ENCODE data around the gene TAT.
"Not testable (repeated sequence)": the region's sequence is repeated elsewhere in the genome, so short reads cannot be mapped to it uniquely, and the experiment has no call there.

The TAT gene

DNA sequence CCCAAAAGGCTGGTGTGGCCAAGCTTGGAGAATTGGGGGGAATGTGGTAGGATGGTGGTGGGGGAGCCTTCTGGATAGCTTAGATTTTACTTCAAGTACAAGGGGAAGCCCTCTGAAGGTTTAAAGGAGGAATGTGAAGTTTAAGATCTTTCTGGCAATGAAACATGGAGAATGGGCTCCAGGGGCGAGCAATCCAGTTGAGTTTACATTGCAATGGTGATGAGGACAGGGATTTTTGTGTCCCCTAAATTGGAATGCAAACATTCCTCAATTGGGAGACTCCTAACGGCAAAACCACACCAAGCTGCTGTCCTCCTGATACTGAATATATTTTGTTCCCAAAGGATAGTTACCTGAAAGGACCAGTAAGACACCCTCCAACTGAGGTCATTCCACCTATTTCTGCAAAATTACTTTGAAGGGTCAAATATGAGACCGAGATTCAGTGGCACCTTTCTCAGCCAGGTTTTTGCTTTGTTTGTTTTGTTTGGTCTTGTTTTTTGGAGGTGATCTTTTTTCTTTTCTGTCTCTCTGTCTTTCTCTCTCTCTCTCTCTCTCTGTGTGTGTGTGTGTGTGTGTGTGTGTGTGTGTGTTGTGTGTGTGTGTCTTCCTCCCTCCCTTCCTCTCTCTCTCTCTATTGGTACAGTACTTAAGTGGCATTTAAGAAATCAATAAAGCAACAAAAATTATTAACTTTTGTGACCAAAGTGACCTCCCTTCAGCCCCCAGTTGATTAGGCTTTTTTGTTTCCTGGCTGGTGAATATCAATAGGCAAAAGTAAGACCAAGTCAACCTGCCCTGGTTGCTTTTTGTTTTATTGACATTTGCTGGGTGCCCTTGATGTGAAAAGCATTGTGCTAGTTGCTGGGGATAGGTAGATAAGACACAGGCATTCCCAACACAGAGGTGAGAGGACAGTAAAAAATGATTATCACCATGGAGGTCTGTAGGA, 16.4 kb upstream of the TAT start:
- H3K4me3 ChIP-seq: no peak overlapping the region
- H3K27ac ChIP-seq: no peak overlapping the region
- DNase-seq (ENCODE audit: low spot score): no peak
- TF ChIP-seq, protein P1, sequence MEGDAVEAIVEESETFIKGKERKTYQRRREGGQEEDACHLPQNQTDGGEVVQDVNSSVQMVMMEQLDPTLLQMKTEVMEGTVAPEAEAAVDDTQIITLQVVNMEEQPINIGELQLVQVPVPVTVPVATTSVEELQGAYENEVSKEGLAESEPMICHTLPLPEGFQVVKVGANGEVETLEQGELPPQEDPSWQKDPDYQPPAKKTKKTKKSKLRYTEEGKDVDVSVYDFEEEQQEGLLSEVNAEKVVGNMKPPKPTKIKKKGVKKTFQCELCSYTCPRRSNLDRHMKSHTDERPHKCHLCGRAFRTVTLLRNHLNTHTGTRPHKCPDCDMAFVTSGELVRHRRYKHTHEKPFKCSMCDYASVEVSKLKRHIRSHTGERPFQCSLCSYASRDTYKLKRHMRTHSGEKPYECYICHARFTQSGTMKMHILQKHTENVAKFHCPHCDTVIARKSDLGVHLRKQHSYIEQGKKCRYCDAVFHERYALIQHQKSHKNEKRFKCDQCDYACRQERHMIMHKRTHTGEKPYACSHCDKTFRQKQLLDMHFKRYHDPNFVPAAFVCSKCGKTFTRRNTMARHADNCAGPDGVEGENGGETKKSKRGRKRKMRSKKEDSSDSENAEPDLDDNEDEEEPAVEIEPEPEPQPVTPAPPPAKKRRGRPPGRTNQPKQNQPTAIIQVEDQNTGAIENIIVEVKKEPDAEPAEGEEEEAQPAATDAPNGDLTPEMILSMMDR (IDR thresholded peaks at IDR 0.05): no peak

DNA sequence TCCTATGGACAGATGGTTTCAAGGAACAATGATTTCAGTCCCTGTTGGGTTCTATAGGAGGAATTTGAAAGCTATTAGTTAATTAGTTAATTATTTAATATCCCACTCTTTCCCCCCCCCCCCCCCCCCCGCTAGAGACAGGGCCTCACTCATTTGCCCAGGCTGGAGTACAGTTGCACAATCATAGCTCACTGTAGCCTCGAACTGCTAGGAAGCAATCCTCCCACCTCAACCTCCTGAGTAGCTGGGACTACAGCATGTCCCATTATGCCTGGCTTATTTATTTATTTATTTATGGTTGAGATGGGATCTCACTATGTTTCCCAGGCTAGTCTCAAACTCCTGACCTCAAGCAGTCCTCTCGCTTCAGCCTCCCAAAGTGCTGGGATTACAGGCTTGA, 15.0 kb upstream of the TAT start:
- no peak overlapping the region for H3K27ac ChIP-seq
- no peak overlapping the region for H3K4me3 ChIP-seq
- TF ChIP-seq, protein P1 (IDR thresholded peaks at IDR 0.05): no peak
- DNase-seq (ENCODE audit: low spot score): no peak

GRCh38 chr16:71590584-71590983, 13.7 kb upstream of the TAT start:
- TF ChIP-seq, protein P1 (IDR thresholded peaks at IDR 0.05): no peak
- no peak overlapping the region for H3K4me3 ChIP-seq
- H3K27ac ChIP-seq: no peak overlapping the region
- no peak for DNase-seq (ENCODE audit: low spot score)

DNA sequence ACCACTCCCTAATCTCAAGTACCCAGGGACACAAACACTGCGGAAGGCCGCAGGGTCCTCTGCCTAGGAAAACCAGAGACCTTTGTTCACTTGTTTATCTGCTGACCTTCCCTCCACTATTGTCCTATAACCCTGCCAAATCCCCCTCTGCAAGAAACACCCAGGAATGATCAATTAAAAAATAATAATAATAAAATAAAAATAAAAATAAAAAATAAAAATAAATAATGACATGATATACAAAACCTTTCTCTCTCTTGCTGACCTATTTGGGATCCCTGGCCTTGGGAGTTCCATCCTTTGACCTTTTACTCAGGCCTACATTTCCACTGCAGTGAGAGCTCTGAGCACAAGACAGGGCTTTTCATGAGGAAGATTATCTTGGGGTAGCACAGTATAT, 13.2 kb upstream of the TAT start:
- H3K4me3 ChIP-seq; H3K27ac ChIP-seq; DNase-seq (ENCODE audit: low spot score): not testable (repeated sequence)

DNA sequence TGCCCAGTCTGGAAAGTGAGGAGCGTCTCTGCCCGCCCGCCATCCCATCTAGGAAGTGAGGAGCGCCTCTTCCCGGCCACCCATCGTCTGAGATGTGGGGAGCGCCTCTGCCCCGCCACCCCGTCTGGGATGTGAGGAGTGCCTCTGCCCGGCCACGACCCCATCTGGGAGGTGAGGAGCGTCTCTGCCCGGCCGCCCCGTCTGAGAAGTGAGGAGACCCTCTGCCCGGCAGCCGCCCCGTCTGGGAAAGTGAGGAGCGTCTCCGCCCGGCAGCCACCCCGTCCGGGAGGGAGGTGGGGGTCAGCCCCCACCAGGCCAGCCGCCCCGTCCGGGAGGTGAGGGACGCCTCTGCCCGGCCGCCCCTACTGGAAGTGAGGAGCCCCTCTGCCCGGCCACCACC, 12.4 kb upstream of the TAT start:
- H3K27ac ChIP-seq; DNase-seq (ENCODE audit: low spot score); H3K4me3 ChIP-seq: not testable (repeated sequence)

DNA sequence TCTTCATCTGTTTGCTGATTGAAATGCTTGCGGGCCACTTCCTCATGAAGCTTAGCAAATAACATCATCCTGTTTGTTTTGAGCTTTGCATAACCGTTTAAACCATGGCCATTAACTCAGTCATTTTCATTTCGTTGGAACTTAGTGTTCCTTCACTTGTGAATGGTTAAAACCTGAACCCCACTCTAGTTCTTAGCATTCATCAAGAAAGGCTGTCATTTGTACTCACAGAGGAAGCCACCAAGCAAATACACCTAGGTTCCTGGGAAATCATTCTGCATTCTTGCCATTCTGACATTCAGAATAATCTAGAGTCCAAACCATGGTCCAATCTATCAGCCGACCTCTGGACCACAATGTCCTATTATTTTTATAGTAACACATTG, 8.4 kb upstream of the TAT start:
- Histone ChIP-seq H3K27ac (no peak overlapping the region), H3K4me3 (no peak overlapping the region)
- TF ChIP-seq, protein P1 (IDR thresholded peaks at IDR 0.05): no peak
- no peak for DNase-seq (ENCODE audit: low spot score)

- H3K27ac ChIP-seq: no peak overlapping the region
- H3K4me3 ChIP-seq: no peak overlapping the region
- no peak for DNase-seq (ENCODE audit: low spot score)
- TF ChIP-seq, protein P1 (IDR thresholded peaks at IDR 0.05): no peak
Measured at GRCh38 chr16:71584543-71585317, 7.8 kb upstream of the TAT start.

GRCh38 chr16:71582553-71582848, 5.6 kb upstream of the TAT start:
- H3K4me3 ChIP-seq; DNase-seq (ENCODE audit: low spot score): not testable (repeated sequence)

More at GRCh38 chr16:71582553-71582848, 5.6 kb upstream of the TAT start:
- not testable (repeated sequence) for H3K27ac ChIP-seq

All from coronary artery (tissue), 2 donors.